MCF 10A (cell line): ENCODE measurements around the gene RNF7. TPM values are rescaled to one million over a fixed set of nuclear protein-coding genes. Genes with fewer than 3 reads are reported as not detected.
"Not testable (repeated sequence)": the region's sequence is repeated elsewhere in the genome, so short reads cannot be mapped to it uniquely, and the experiment has no call there.

Source experiments
- Bru-seq: library from RNA; stranded (reverse); fragments of 400-500 nt; gene quantifications from one replicate; lab custom pipeline; 2021; lab: Mats Ljungman, UMichigan
- BruChase-seq, 2 experiments: library from RNA; stranded (reverse); fragments of 400-500 nt; gene quantifications; one replicate each; lab custom pipeline; 2021; lab: Mats Ljungman, UMichigan
- BruUV-seq: library from RNA; stranded (reverse); fragments of 400-500 nt; replicated peaks from 2 replicates; lab custom pipeline; 2021; lab: Mats Ljungman, UMichigan
- CTCF ChIA-PET: fragments of 300-600 bp; sonication (Branson Sonifier 250); formaldehyde crosslinking; extraction: SDS; loops from one replicate; lab custom pipeline; 2021; ENCODE audit warnings: antibody characterized with exemption, inconsistent platforms; lab: Yijun Ruan, JAX
- POLR2A ChIA-PET: fragments of 300-600, 350-650 bp; sonication (Branson Sonifier 250); formaldehyde crosslinking; extraction: SDS; loops from one replicate; lab custom pipeline; 2020; ENCODE audit warnings: antibody characterized with exemption, inconsistent platforms; lab: Yijun Ruan, JAX
- DNase-seq: peaks from one replicate; pipeline ENCODE4 v3.0.0-alpha.2; 2018; ENCODE audit not compliant: unreplicated experiment
- H3K27ac Mint-ChIP-seq: one replicate; pipeline ENCODE4 v1.8.0; 2022; ENCODE audit warnings: mild to moderate bottlenecking, low read depth, mixed read lengths; ENCODE audit not compliant: unreplicated experiment
- H3K27me3 Mint-ChIP-seq: one replicate; pipeline ENCODE4 v1.8.0; 2022; ENCODE audit warnings: mixed read lengths; ENCODE audit not compliant: insufficient read depth, unreplicated experiment
- H3K36me3 Mint-ChIP-seq: one replicate; pipeline ENCODE4 v1.8.0; 2022; ENCODE audit warnings: mild to moderate bottlenecking, moderate library complexity, mixed read lengths; ENCODE audit not compliant: insufficient read depth, unreplicated experiment
- H3K4me1 Mint-ChIP-seq: one replicate; pipeline ENCODE4 v1.8.0; 2022; ENCODE audit warnings: mixed read lengths; ENCODE audit not compliant: insufficient read depth, unreplicated experiment
- H3K4me3 Mint-ChIP-seq: one replicate; pipeline ENCODE4 v1.8.0; 2022; ENCODE audit warnings: mild to moderate bottlenecking, moderate library complexity, mixed read lengths; ENCODE audit not compliant: unreplicated experiment
- H3K9me3 Mint-ChIP-seq: one replicate; pipeline ENCODE4 v1.8.0; 2022; ENCODE audit warnings: mixed read lengths; ENCODE audit not compliant: unreplicated experiment
- intact Hi-C: fragments of 100-400 bp; cut with micrococcal nuclease; formaldehyde crosslinking; loops from 2 replicates; pipeline ENCODE4 v1.14.1; 2022
- long read RNA-seq: library from polyadenylated mRNA; stranded (forward); transcript quantifications from one replicate; pipeline ENCODE4 v2.0.0, GENCODE V29; 2022
- total RNA-seq: library from RNA; stranded (reverse); gene quantifications from 2 replicates; pipeline ENCODE4 v1.2.3, GENCODE V29; 2022
- TF ChIP-seq, protein P1 (sequence below): fragments of 200-600 bp; IDR thresholded peaks from one replicate; pipeline ENCODE4 v1.8.0; 2022; ENCODE audit warnings: antibody characterized with exemption, mild to moderate bottlenecking; ENCODE audit not compliant: unreplicated experiment

Gene RNF7
- total RNA-seq (96.1 and 112 TPM in 2 replicates), Bru-seq, nascent RNA (percentile 95 among the genes with signal in this experiment), BruChase-seq, experiment 1, labeled RNA remaining after a 6-hour chase (percentile 98 among the genes with signal in this experiment), BruChase-seq, experiment 2, labeled RNA remaining after a 2-hour chase (percentile 97 among the genes with signal in this experiment)
- long read RNA-seq, transcript RNF7-203 (4 exons, 1,036 nt) = minor isoform, 6 of 215 reads
- long read RNA-seq, transcript RNF7-202 (3 exons, 805 nt) = minor isoform, 24 of 215 reads
- long read RNA-seq, transcript RNF7-201 (3 exons, 2,763 nt) = major isoform, 178 of 215 reads
- long read RNA-seq, partial matches to known transcripts = 0 of 215 reads
- long read RNA-seq, other reads (novel, unspliced or antisense) = 3 of 215 reads

GRCh38 chr3:141738022-141738890 is at the start of gene RNF7:
RNF7 (plus strand) TSS chr3:141738298; CDS start chr3:141738342, 44 bp downstream.
- H3K4me1 Mint-ChIP-seq = peaks cover 18% of the 10 kb centered on the region
- peak within 1 kb of the TSS; percentile 98 for H3K27ac Mint-ChIP-seq
- peaks cover 6% of the 10 kb centered on the region for H3K36me3 Mint-ChIP-seq
- CTCF ChIA-PET = interaction anchor here (0.6 to 4.7 kb wide), 42 partner anchors 10 to 471 kb away, joined by 3 to 45 read pairs (median 4); partner anchors contain the start of gene ATP1B3
- POLR2A ChIA-PET = interaction anchor here (0.6 to 4.4 kb wide), 17 partner anchors 13 to 1263 kb away, joined by 3 to 139 read pairs (median 6); partner anchors contain the start of genes ATP1B3 and U2SURP
- peaks cover 10% of the 10 kb centered on the region for H3K27me3 Mint-ChIP-seq
- no peaks in the 10 kb centered on the region for H3K9me3 Mint-ChIP-seq
- DNase-seq = peak; percentile 96
- BruUV-seq = no TSS peak
- TF ChIP-seq, protein P1, sequence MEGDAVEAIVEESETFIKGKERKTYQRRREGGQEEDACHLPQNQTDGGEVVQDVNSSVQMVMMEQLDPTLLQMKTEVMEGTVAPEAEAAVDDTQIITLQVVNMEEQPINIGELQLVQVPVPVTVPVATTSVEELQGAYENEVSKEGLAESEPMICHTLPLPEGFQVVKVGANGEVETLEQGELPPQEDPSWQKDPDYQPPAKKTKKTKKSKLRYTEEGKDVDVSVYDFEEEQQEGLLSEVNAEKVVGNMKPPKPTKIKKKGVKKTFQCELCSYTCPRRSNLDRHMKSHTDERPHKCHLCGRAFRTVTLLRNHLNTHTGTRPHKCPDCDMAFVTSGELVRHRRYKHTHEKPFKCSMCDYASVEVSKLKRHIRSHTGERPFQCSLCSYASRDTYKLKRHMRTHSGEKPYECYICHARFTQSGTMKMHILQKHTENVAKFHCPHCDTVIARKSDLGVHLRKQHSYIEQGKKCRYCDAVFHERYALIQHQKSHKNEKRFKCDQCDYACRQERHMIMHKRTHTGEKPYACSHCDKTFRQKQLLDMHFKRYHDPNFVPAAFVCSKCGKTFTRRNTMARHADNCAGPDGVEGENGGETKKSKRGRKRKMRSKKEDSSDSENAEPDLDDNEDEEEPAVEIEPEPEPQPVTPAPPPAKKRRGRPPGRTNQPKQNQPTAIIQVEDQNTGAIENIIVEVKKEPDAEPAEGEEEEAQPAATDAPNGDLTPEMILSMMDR = peak; percentile 85
- intact Hi-C loops = loop anchor here (1.0 to 2.0 kb wide), 5 partner anchors 137 to 278 kb away; no protein-coding TSS in a partner anchor
- peak within 1 kb of the TSS; percentile 90 for H3K4me3 Mint-ChIP-seq

DNA sequence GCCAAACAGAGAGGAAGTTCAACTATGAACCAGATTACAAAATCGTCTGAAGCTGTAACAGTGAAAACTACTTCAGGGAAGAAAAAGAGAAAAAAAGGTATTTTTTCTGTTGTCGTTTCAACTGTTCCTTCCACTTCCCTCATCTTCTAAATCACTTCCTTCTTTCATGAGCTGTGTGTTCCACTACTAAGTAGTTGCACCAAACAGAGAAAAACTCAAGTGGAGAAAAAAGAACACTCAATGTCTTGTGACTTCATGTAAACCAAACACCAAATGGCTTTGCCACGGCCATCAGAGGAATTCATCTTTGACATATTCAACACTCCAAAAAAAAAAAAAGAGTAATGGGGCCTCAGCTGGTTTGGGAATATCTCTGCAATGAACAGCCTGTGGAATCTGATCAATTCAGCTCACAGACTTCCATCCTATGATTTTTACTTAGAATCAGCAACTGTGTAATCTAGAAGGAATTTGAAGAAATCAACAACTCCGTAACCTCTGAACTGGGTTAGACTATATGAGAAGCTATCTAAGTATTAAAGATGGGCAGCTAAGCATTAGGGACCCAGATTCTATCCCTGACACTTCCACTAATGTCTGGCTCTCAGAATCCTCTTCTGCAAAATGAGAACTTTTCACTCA is 47.5 kb upstream of the RNF7 start:
- CTCF ChIA-PET = interaction anchor here (0.6 to 1.0 kb wide), 2 partner anchors 204 to 223 kb away, joined by 3 to 6 read pairs; no protein-coding TSS in a partner anchor
- H3K4me1 Mint-ChIP-seq = peaks cover 12% of the 10 kb centered on the region
- no peaks in the 10 kb centered on the region for H3K27me3 Mint-ChIP-seq
- TF ChIP-seq, protein P1 = no peak
- H3K27ac Mint-ChIP-seq = no peak overlapping the region
- POLR2A ChIA-PET = no interaction called here
- BruUV-seq = no TSS peak
- H3K36me3 Mint-ChIP-seq = no peaks in the 10 kb centered on the region
- no peaks in the 10 kb centered on the region for H3K9me3 Mint-ChIP-seq
- DNase-seq = no peak
- H3K4me3 Mint-ChIP-seq = no peak overlapping the region
- intact Hi-C loops = no loop called here

DNA sequence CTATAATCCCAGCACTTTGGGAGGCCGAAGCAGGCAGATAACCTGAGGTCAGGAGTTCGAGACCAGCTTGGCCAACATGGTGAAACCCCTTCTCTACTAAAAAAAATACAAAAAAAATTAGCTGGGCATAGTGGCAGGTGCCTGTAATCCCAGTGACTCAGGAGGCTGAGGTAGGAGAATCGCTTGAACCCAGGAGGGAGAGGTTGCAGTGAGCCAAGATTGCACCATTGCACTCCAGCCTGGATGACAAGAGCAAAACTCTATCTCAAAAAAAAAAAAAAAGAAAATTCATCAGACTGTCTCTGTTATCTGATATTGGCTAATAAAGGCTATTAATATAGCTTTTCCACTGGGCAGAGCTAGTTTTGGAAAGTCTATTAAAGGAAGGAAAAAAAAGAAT is 46.6 kb upstream of the RNF7 start:
- BruUV-seq, intact Hi-C loops, H3K9me3 Mint-ChIP-seq, POLR2A ChIA-PET, H3K36me3 Mint-ChIP-seq, H3K27me3 Mint-ChIP-seq, CTCF ChIA-PET, H3K27ac Mint-ChIP-seq, DNase-seq, H3K4me3 Mint-ChIP-seq, H3K4me1 Mint-ChIP-seq: not testable (repeated sequence)

DNA sequence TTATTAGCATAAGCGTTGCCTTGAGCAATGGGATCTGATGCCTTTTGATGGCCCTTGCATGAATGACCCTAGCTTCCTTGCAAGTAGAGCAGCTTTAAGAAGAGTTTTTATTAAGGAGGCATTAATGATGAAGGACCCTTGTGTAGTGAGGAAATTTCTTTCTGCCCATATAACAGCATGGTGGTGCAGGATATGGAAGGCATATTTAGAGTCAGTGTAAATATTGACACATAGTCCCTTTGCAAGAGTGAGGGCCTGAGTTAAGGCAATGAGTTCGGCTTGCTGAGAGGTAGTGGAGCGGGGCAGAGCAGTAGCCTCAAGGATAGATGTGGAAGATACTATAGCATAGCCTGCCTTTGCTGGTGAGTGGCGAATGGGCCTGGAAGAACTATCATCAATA is 45.1 kb upstream of the RNF7 start:
- BruUV-seq, H3K4me3 Mint-ChIP-seq, H3K27ac Mint-ChIP-seq, CTCF ChIA-PET, H3K9me3 Mint-ChIP-seq, H3K36me3 Mint-ChIP-seq, DNase-seq, POLR2A ChIA-PET, H3K4me1 Mint-ChIP-seq, intact Hi-C loops, H3K27me3 Mint-ChIP-seq: not testable (repeated sequence)
